ENCODE data around the gene ANKRD45.

DNA sequence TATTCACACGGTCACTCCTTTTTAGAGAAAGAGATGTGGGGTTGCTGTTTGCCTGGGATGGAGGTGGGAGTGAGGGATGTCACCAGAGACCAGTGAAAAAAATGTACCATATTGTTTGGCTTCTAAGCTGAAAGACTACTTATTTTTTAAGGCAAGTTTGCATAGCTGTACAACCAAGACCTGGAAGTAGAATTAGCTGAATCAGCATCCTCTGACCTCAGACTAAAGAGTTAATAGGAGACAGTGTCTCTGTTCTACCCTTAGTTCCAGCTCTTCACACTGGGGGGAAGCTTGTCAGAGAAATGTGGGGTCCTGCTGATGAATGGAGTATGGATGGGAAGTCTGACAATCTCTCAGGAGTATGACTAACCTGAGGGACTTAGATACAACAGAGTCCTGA, 108.4 kb downstream of the ANKRD45 start:
- TF ChIP-seq, protein P1, sequence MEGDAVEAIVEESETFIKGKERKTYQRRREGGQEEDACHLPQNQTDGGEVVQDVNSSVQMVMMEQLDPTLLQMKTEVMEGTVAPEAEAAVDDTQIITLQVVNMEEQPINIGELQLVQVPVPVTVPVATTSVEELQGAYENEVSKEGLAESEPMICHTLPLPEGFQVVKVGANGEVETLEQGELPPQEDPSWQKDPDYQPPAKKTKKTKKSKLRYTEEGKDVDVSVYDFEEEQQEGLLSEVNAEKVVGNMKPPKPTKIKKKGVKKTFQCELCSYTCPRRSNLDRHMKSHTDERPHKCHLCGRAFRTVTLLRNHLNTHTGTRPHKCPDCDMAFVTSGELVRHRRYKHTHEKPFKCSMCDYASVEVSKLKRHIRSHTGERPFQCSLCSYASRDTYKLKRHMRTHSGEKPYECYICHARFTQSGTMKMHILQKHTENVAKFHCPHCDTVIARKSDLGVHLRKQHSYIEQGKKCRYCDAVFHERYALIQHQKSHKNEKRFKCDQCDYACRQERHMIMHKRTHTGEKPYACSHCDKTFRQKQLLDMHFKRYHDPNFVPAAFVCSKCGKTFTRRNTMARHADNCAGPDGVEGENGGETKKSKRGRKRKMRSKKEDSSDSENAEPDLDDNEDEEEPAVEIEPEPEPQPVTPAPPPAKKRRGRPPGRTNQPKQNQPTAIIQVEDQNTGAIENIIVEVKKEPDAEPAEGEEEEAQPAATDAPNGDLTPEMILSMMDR (conservative IDR thresholded peaks at IDR 0.05; ENCODE audit: low read depth, low read length), result no peak
- no peak for TF ChIP-seq EZH2 (IDR thresholded peaks at IDR 0.05; ENCODE audit: borderline replicate concordance, low read depth, low read length, poor library complexity, severe bottlenecking)

Measured in A673 (cell line).